OCI-LY7 (cell line): ENCODE data around the gene RPL26. TPM values are rescaled to one million over a fixed set of nuclear protein-coding genes. Genes with fewer than 3 reads are reported as not detected.
"Not testable (repeated sequence)": the region's sequence is repeated elsewhere in the genome, so short reads cannot be mapped to it uniquely, and the experiment has no call there.

Experiments used
- BruUV-seq: library from RNA; stranded (reverse); fragments of 400-500 nt; replicated peaks from 2 replicates; lab custom pipeline; 2021; lab: Mats Ljungman, UMichigan
- CTCF ChIA-PET: fragments of 300-600 bp; sonication (Branson Sonifier 250); formaldehyde crosslinking; loops from one replicate; lab custom pipeline; 2022; ENCODE audit warnings: antibody characterized with exemption; ENCODE audit not compliant: unreplicated experiment; lab: Charles Lee
- POLR2A ChIA-PET: fragments of 300-600 bp; sonication (Branson Sonifier 250); formaldehyde crosslinking; loops from one replicate; lab custom pipeline; 2022; ENCODE audit warnings: antibody characterized with exemption; lab: Charles Lee
- DNase-seq: peaks from one replicate; pipeline ENCODE4 v3.0.0-alpha.2; 2015; ENCODE audit warnings: low spot score
- H2AFZ ChIP-seq: fragments of 200-600 bp; sonication (generic), shearing (Covaris generic); 2 replicates; pipeline ENCODE4 v1.6.1; 2014; ENCODE audit warnings: mild to moderate bottlenecking, antibody characterized with exemption, low read length, moderate library complexity
- H3K27ac ChIP-seq: fragments of 200-600 bp; sonication (generic); 2 replicates; pipeline ENCODE4 v1.5.1; 2014; ENCODE audit warnings: mixed run types, low read depth, mild to moderate bottlenecking, moderate library complexity, low read length, inconsistent platforms; ENCODE audit not compliant: poor library complexity, severe bottlenecking
- H3K36me3 ChIP-seq: fragments of 200-600 bp; sonication (generic); 2 replicates; pipeline ENCODE4 v1.6.1; 2014; ENCODE audit warnings: mild to moderate bottlenecking, antibody characterized with exemption, low read length, moderate library complexity, mixed read lengths; ENCODE audit not compliant: insufficient read depth
- H3K4me1 ChIP-seq: fragments of 200-600 bp; sonication (generic); 2 replicates; pipeline ENCODE4 v1.5.1; 2014; ENCODE audit warnings: mild to moderate bottlenecking, low read length; ENCODE audit not compliant: insufficient read depth, poor library complexity, severe bottlenecking
- H3K4me2 ChIP-seq: fragments of 200-600 bp; sonication (generic); 2 replicates; pipeline ENCODE4 v1.6.1; 2014; ENCODE audit warnings: mild to moderate bottlenecking, low read length
- H3K4me3 ChIP-seq: fragments of 200-600 bp; sonication (generic); 2 replicates; pipeline ENCODE4 v1.5.1; 2014; ENCODE audit warnings: mild to moderate bottlenecking, low read depth, low read length; ENCODE audit not compliant: poor library complexity, severe bottlenecking
- H3K79me2 ChIP-seq: fragments of 200-600 bp; sonication (generic); 2 replicates; pipeline ENCODE4 v1.6.1; 2016; ENCODE audit warnings: low read depth, mild to moderate bottlenecking, low read length, moderate library complexity, mixed read lengths; ENCODE audit not compliant: insufficient read depth
- H3K9me2 ChIP-seq: fragments of 200-600 bp; sonication (generic); 2 replicates; pipeline ENCODE4 v1.6.1; 2016; ENCODE audit warnings: mild to moderate bottlenecking, low read length, mixed read lengths; ENCODE audit not compliant: insufficient read depth
- H3K9me3 ChIP-seq: fragments of 200-600 bp; sonication (generic); 2 replicates; pipeline ENCODE4 v1.6.1; 2014; ENCODE audit warnings: mild to moderate bottlenecking, mixed run types, low read length, mixed read lengths
- H4K20me1 ChIP-seq: fragments of 200-600 bp; sonication (generic); 2 replicates; pipeline ENCODE4 v1.6.1; 2014; ENCODE audit warnings: mild to moderate bottlenecking, antibody characterized with exemption, low read length, moderate library complexity, mixed read lengths; ENCODE audit not compliant: insufficient read depth
- CTCF ChIP-seq: fragments of 200-600 bp; sonication (generic); conservative IDR thresholded peaks from 2 replicates; pipeline ENCODE4 v1.5.1; 2014; ENCODE audit warnings: mild to moderate bottlenecking, antibody characterized with exemption, low read length, moderate library complexity, mixed read lengths
- EZH2phosphoT487 ChIP-seq: fragments of 200-600 bp; sonication (generic); IDR thresholded peaks from 2 replicates; pipeline ENCODE4 v1.6.1; 2018; ENCODE audit warnings: low read depth, borderline replicate concordance, mild to moderate bottlenecking, mixed run types, antibody characterized with exemption, low read length, moderate library complexity, mixed read lengths
- intact Hi-C: fragments of 100-400 bp; cut with micrococcal nuclease; formaldehyde crosslinking; loops from one replicate; pipeline ENCODE4 v1.10.0; 2022; ENCODE audit not compliant: unreplicated experiment
- total RNA-seq, 2 experiments: library from RNA; depleted of rRNA in 1 of 2; stranded (reverse); fragments of >200 nt in 1 of 2; shearing (Covaris generic) in 1 of 2; gene quantifications; 2 replicates each; pipeline ENCODE4 v1.2.3, GENCODE V29; 2014 to 2022

RPL26 gene
- total RNA-seq, 2 experiments from 2014 or later, result 3,139 to 4,013 TPM

GRCh38 chr17:8382052-8382879 lies 727 bp downstream of the RPL26 start:
- Histone ChIP-seq H3K9me2 (no peaks in the 10 kb centered on the region), H4K20me1 (peaks cover 27% of the 10 kb centered on the region), H3K79me2 (peaks cover 58% of the 10 kb centered on the region), H3K9me3 (no peaks in the 10 kb centered on the region), H3K4me3 (peak overlapping the region; percentile 78), H2AFZ (no peak overlapping the region), H3K27ac (peak overlapping the region; percentile 67), H3K4me2 (peak overlapping the region; percentile 95), H3K4me1 (peaks cover 54% of the 10 kb centered on the region), H3K36me3 (peaks cover 56% of the 10 kb centered on the region)
- TF ChIP-seq CTCF, result no peak
- TF ChIP-seq EZH2phosphoT487, result no peak
- TSS peak; percentile 73 for BruUV-seq
- POLR2A ChIA-PET, result interaction anchor here (0.6 to 1.6 kb wide), 4 partner anchors 10 to 190 kb away, joined by 3 to 6 read pairs (median 4); no protein-coding TSS in a partner anchor
- intact Hi-C loops, result loop anchor here (5.0 to 10.0 kb wide), 2 partner anchors 135 to 363 kb away; partner anchors contain the start of genes CCDC42, CTC1 and PFAS
- DNase-seq, result peak; percentile 36
- CTCF ChIA-PET, result interaction anchor here (0.5 kb wide), 1 partner anchor 136 kb away, joined by 4 read pairs; no protein-coding TSS in a partner anchor

- DNase-seq, result no peak
- BruUV-seq, result no TSS peak
- Histone ChIP-seq H2AFZ (no peak overlapping the region), H3K9me3 (no peaks in the 10 kb centered on the region), H3K9me2 (no peaks in the 10 kb centered on the region), H4K20me1 (peaks cover 27% of the 10 kb centered on the region), H3K27ac (peak overlapping the region; percentile 67), H3K36me3 (peaks cover 77% of the 10 kb centered on the region), H3K4me2 (peak overlapping the region; percentile 95), H3K79me2 (peaks cover 58% of the 10 kb centered on the region), H3K4me1 (peaks cover 68% of the 10 kb centered on the region), H3K4me3 (peak overlapping the region; percentile 78)
- POLR2A ChIA-PET, result no interaction called here
- CTCF ChIA-PET, result no interaction called here
- intact Hi-C loops, result loop anchor here (5.0 to 10.0 kb wide), 2 partner anchors 133 to 365 kb away; partner anchors contain the start of genes CCDC42, CTC1 and PFAS
- no peak for TF ChIP-seq CTCF
- TF ChIP-seq EZH2phosphoT487, result no peak
These were observed 2.9 kb downstream of the RPL26 start for GRCh38 chr17:8380049-8380448.

GRCh38 chr17:8378117-8378516 lies 4.9 kb downstream of the RPL26 start:
- intact Hi-C loops, result loop anchor here (5.0 kb wide), 1 partner anchor 691 kb away; the partner anchor contains the start of genes TP53 and WRAP53
- Histone ChIP-seq H4K20me1 (peaks cover 27% of the 10 kb centered on the region), H3K4me2 (peak overlapping the region; percentile 95), H3K79me2 (peaks cover 49% of the 10 kb centered on the region), H3K36me3 (peaks cover 79% of the 10 kb centered on the region), H3K4me1 (peaks cover 59% of the 10 kb centered on the region)
- POLR2A ChIA-PET, DNase-seq, H2AFZ ChIP-seq, H3K27ac ChIP-seq, H3K4me3 ChIP-seq, BruUV-seq, H3K9me2 ChIP-seq, CTCF ChIA-PET, H3K9me3 ChIP-seq: not testable (repeated sequence)
